ENCODE data around the gene MMP26.

The MMP26 gene

GRCh38 chr11:4727171-4727570, 22.6 kb downstream of the MMP26 start:
- no peak for DNase-seq

GRCh38 chr11:4740735-4741134, 36.2 kb downstream of the MMP26 start:
- DNase-seq, result no peak

GRCh38 chr11:4748438-4748837, 43.9 kb downstream of the MMP26 start:
- DNase-seq, result no peak

- no peak for DNase-seq
These were observed 46.6 kb downstream of the MMP26 start for GRCh38 chr11:4751201-4751600.

Measured in CD4-positive, alpha-beta T cell treated with Interferon alpha-2 for 1 hour (primary cell).